Measurements from ENCODE around the gene HBQ1.
"Not testable (repeated sequence)": the region's sequence is repeated elsewhere in the genome, so short reads cannot be mapped to it uniquely, and the experiment has no call there.

The HBQ1 gene

GRCh38 chr16:176477-177382 lies 3.5 kb upstream of the HBQ1 start, which contains the start of gene HBA1:
Gene HBA1, plus strand, starts transcription at chr16:176680. Its CDS starts 37 bp downstream, at chr16:176717.
- not testable (repeated sequence) for FAIRE-seq

GRCh38 chr16:177394-177822 lies 2.9 kb upstream of the HBQ1 start:
- FAIRE-seq = no peak

DNA sequence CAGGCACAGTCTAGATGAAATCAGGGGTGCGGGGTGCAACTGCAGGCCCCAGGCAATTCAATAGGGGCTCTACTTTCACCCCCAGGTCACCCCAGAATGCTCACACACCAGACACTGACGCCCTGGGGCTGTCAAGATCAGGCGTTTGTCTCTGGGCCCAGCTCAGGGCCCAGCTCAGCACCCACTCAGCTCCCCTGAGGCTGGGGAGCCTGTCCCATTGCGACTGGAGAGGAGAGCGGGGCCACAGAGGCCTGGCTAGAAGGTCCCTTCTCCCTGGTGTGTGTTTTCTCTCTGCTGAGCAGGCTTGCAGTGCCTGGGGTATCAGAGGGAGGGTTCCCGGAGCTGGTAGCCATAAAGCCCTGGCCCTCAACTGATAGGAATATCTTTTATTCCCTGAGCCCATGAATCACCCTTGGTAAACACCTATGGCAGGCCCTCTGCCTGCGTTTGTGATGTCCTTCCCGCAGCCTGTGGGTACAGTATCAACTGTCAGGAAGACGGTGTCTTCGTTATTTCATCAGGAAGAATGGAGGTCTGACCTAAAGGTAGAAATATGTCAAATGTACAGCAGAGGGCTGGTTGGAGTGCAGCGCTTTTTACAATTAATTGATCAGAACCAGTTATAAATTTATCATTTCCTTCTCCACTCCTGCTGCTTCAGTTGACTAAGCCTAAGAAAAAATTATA lies 2.1 kb upstream of the HBQ1 start:
- no peak for FAIRE-seq

- no peak for FAIRE-seq
Observed at GRCh38 chr16:178668-179015, 1.6 kb upstream of the HBQ1 start.

GRCh38 chr16:179211-180092 lies 807 bp upstream of the HBQ1 start:
- FAIRE-seq = no peak

DNA sequence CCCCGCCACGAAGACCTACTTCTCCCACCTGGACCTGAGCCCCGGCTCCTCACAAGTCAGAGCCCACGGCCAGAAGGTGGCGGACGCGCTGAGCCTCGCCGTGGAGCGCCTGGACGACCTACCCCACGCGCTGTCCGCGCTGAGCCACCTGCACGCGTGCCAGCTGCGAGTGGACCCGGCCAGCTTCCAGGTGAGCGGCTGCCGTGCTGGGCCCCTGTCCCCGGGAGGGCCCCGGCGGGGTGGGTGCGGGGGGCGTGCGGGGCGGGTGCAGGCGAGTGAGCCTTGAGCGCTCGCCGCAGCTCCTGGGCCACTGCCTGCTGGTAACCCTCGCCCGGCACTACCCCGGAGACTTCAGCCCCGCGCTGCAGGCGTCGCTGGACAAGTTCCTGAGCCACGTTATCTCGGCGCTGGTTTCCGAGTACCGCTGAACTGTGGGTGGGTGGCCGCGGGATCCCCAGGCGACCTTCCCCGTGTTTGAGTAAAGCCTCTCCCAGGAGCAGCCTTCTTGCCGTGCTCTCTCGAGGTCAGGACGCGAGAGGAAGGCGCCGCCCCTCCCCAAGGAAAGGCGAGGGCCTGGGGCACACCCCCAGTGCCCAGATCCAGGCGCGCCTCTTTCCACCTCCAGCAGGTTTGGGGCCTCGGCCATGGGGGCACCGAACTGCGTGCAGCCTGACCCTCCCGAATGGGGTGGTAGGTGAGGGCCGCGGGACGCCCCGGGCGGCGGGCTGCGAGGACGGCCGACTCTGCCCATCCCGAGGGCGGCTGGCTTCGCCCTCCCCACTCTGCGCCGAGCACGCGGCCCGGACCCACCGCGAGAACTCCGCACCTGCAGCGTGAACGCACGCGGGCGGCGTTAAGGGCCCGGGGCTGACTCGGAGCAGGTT lies 664 bp downstream of the HBQ1 start:
- no peak for FAIRE-seq

GRCh38 chr16:181565-182021 lies 1.3 kb downstream of the HBQ1 start:
- no peak for FAIRE-seq

DNA sequence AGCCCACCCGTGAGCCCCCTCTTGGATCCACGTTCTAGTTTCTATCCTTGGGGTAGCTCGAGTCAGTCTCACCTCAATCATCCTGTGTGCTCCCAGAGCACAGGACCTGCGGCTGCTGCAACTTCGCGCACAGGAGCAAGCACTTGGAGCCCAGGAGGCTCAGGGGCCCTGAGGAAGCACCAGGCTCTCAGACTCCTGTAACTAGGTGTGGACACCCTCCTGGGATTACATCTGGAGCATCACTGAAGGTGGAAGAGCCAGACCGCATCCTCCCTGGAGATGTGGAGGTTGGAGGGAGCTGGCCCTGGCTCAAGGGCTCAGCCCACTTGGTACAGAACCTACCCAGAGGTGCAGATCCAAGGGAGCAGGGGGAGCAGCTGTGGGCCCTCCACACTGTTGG lies 2.7 kb downstream of the HBQ1 start:
- FAIRE-seq = no peak

- FAIRE-seq = no peak
Observed at GRCh38 chr16:185213-185612, 5.0 kb downstream of the HBQ1 start.

DNA sequence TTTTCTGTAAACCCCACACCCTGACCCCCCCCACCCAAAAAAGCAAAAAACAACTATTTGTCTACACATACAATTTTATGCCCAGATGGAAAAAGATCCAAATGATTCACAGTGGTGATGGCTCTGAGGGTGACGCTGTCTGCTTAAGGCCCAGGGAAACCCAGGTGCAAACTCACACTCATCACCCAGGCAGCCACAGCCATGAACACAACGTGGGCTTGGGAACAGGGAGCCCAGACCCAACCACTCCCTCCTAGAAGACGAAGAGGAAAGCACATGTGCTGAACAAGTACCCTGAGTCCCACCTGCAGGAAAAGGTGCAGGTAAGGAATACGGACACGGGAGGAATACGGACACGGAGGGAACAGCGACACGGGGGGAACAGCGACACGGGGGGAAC lies 5.4 kb downstream of the HBQ1 start:
- no peak for FAIRE-seq

- FAIRE-seq = no peak
Observed at GRCh38 chr16:187330-187729, 7.1 kb downstream of the HBQ1 start.

DNA sequence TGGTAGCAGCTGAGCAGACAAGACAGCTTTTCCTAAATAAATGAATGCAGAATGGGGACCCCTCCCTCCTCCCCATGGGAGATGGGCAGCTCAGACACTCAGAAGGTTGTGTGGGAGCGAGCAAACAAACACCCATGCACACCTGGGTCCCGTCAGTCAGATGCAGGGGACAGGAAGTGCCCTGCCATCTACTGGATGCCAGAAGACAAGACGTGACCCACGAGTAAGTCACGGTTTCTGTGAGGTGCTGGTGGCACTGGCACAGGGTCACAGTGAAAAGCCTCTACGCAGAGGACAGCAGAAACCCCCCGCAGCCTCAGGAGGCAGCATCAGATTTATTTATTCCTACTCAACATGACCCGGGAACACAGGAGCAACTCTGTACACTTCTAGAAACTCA lies 8.4 kb downstream of the HBQ1 start:
- no peak for FAIRE-seq

- no peak for FAIRE-seq
Observed at GRCh38 chr16:189604-190186, 9.4 kb downstream of the HBQ1 start.

DNA sequence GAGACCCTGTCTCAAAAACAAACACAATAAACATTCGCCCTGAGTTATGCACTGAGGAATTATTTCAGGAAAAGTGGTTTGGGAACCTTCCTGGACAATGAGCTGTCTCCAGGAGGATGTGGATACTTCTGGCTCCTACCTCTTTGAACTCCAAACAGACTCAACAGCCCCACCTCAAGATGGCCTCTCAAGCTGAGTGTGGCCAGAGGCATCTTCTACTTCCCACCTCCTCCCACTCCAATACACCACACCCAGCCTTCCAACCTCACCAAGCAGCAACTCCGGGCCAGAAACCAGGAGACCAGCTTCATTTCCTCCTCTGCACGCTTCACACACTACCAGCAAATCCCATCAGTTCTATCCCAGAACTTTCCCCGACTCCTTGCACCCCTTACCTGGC lies 11.6 kb downstream of the HBQ1 start:
- FAIRE-seq = no peak

DNA sequence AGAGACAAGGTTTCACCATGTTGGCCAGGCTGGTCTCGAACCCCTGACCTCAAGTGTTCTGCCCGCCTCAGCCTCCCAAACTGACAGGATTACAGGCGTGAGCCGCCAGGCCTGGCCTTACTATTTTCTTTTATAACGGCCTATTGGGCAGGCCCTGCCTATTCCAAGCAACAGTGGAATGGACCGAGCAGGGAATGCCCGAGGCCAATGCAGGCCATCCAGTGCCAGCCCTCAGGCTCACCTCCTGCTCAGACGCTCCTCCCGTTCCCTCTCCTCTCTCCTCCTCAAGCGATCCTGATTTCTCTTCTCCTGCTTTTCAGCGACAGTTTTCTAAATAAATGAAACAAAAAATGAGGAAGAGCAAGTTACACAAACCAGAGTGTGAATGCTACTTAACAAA lies 12.4 kb downstream of the HBQ1 start:
- no peak for FAIRE-seq

DNA sequence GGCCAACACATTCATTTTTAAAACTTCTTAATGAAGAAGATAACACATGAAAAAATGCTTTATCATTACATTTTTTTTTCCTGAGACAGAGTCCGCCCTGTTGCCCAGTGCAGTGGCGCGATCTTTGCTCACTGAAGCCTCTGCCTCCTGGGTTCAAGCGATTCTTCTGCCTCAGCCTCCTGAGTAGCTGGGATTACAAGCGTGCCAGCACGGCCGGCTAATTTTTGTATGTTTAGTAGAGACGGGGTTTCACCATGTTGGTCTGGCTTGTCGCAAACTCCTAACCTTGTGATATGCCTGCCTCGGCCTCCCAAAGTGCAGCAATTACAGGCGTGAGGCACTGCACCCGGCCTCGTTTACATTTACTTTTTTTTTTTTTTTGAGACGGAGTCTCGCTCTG lies 13.2 kb downstream of the HBQ1 start:
- no peak for FAIRE-seq

GRCh38 chr16:194516-194915 lies 14.3 kb downstream of the HBQ1 start:
- no peak for FAIRE-seq

DNA sequence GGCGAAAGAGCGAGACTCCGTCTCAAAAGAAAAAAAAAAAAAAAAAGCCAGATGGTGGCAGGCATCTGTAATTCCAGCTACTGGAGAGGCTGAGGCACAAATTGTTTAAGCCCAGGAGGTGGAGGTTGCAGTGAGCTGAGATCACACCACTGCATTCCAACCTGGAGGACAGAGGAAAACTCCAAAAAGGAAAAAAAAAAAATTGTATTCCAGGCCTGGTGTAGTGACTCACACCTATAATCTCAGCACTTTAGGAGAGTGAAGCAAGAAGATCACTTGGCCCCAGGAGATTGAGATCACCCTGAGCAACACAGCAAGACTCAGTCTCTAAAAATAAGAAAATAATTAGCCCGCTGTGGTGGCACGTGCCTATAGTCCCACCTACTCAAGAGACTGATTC lies 20.1 kb downstream of the HBQ1 start:
- no peak for FAIRE-seq

DNA sequence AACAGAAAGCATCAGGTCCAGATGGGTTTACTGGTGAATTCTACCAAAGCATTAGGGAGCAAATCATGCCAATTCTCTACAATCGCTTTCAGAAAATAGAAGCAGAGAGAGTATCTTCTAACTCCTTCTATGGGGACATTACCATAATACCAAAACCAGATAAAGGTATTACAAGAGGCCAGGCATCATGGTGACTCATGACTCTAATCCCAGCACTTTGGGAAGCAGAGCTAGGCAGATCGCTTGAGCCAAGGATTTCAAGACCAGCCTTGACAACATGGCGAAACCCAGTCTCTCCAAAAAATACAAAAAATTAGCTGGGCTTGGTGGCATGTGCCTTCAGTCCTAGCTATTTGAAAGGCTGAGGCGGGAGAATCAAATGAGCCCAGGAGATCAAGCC lies 23.0 kb downstream of the HBQ1 start:
- no peak for FAIRE-seq

GRCh38 chr16:204046-204445 lies 23.8 kb downstream of the HBQ1 start:
- not testable (repeated sequence) for FAIRE-seq

- FAIRE-seq = not testable (repeated sequence)
Observed at GRCh38 chr16:209359-209758, 29.1 kb downstream of the HBQ1 start.
